A549 (cell line): ENCODE results near the gene PLEKHH2.

Source experiments
- BCL3 ChIP-seq: fragments of >200 bp; sonication (Bioruptor Twin); formaldehyde crosslinking; IDR thresholded peaks from 3 replicates; pipeline ENCODE4 v1.6.1; 2016
- CTCF ChIP-seq: fragments of >200 bp; sonication (Bioruptor Twin); formaldehyde crosslinking; IDR thresholded peaks from 3 replicates; pipeline ENCODE4 v1.5.1; 2016
- HDAC2 ChIP-seq: fragments of 200-600 bp; sonication (generic); IDR thresholded peaks from 2 replicates; pipeline ENCODE4 v1.6.1; 2016
- RFX5 ChIP-seq: fragments of 450-650 bp; IDR thresholded peaks from 2 replicates; pipeline ENCODE4 v1.7.1; 2014; ENCODE audit warnings: antibody characterized with exemption, mild to moderate bottlenecking, moderate library complexity

GRCh38 chr2:43610361-43610760, 26.7 kb upstream of the PLEKHH2 start:
- TF ChIP-seq CTCF = no peak
- no peak for TF ChIP-seq BCL3
- TF ChIP-seq RFX5 = no peak
- no peak for TF ChIP-seq HDAC2
